ENCODE data around the gene PBX1. TPM values are rescaled to one million over a fixed set of nuclear protein-coding genes. Genes with fewer than 3 reads are reported as not detected.

PBX1 gene
- total and polyA plus RNA-seq, 2 of the 4 experiments (the other 2 are of a cell fraction) = 13.9 to 17.9 TPM

DNA sequence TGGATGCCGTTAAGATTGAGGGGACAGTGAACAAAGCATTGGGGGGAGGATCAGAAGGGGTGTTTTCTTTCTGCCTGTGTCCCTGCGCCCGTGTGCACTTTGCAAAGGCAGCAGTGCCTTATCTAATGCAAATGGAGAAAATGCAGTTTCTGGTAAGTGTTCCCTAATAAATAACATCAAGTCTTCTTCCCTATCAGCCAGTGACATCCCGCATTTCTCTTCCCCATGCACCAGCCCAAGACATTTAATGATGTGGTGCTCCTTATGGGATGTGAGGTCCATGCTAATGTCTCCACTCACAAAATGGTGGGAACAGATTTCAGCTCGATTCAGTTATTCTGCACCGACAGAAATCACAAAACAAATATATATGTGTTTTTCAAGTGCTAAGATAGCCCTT is 111.8 kb downstream of the PBX1 start:
- no TSS peak for BruUV-seq (replicated peaks)
- Histone ChIP-seq H2AK5ac (ENCODE audit: low read depth, low read length) (no peak overlapping the region), H4K8ac (ENCODE audit: low read depth in 2 of 2, low read length in 2 of 2) (no peak overlapping the region), H3K23ac (ENCODE audit: low read depth, low read length) (no peak overlapping the region), H3K14ac (replicated peaks; ENCODE audit: low read depth, low read length) (no peak overlapping the region), H2BK5ac (ENCODE audit: low read depth, low read length, poor library complexity, severe bottlenecking) (no peak overlapping the region), H3K4me3 (ENCODE audit: insufficient read depth, low read depth, low read length) (no peak overlapping the region), H2BK20ac (ENCODE audit: low read depth, low read length) (no peak overlapping the region), H4K91ac (ENCODE audit: insufficient read depth, low read depth, low read length) (no peak overlapping the region), H3K79me1 (ENCODE audit: low read depth in 1 of 2, low read length in 2 of 2) (peaks cover 5 to 8% of the 10 kb centered on the region in 2 experiments; a peak in 3 of 4 replicates), H3K9ac (ENCODE audit: low read depth, low read length) (no peak overlapping the region), H2BK15ac (ENCODE audit: low read depth, low read length) (no peak overlapping the region), H3K27me3 (ENCODE audit: control insufficient read depth, insufficient read depth, low read length) (no peaks in the 10 kb centered on the region), H3K4ac (ENCODE audit: low read depth, low read length) (no peak overlapping the region), H4K5ac (ENCODE audit: low read depth, low read length) (no peak overlapping the region), H3K9me3 (ENCODE audit: control insufficient read depth, insufficient read depth, low read length) (no peaks in the 10 kb centered on the region), H3K36me3 (ENCODE audit: control insufficient read depth, insufficient read depth, low read length) (no peaks in the 10 kb centered on the region), H3K4me1 (ENCODE audit: control insufficient read depth, insufficient read depth, low read length) (peaks cover 15% of the 10 kb centered on the region), H3K4me2 (ENCODE audit: low read depth, low read length) (no peak overlapping the region), H2AFZ (replicated peaks; ENCODE audit: low read length, poor library complexity) (no peak overlapping the region), H4K20me1 (ENCODE audit: insufficient read depth, low read length) (no peaks in the 10 kb centered on the region), H3K56ac (ENCODE audit: extremely low read depth, insufficient read depth, low read length) (no peak overlapping the region), H2BK120ac (ENCODE audit: low read depth, low read length) (no peak overlapping the region), H3K27ac (ENCODE audit: insufficient read depth, low read length) (no peak overlapping the region), H3K18ac (ENCODE audit: low read depth, low read length) (no peak overlapping the region), H2AK9ac (replicated peaks; ENCODE audit: low read depth, low read length, poor library complexity) (no peak overlapping the region), H3K9me1 (ENCODE audit: insufficient read depth, low read length) (peaks cover 3% of the 10 kb centered on the region; the same call in 1 of the 2 replicates)
- no peak for TF ChIP-seq RCOR1 (IDR thresholded peaks at IDR 0.05; ENCODE audit: insufficient replicate concordance, low read length)
- TF ChIP-seq, protein P1, sequence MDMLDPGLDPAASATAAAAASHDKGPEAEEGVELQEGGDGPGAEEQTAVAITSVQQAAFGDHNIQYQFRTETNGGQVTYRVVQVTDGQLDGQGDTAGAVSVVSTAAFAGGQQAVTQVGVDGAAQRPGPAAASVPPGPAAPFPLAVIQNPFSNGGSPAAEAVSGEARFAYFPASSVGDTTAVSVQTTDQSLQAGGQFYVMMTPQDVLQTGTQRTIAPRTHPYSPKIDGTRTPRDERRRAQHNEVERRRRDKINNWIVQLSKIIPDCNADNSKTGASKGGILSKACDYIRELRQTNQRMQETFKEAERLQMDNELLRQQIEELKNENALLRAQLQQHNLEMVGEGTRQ (IDR thresholded peaks at IDR 0.05; ENCODE audit: low read depth, low read length) = no peak
- TF ChIP-seq SMC3 (IDR thresholded peaks at IDR 0.05; ENCODE audit: low read depth, low read length) = no peak
- TF ChIP-seq MAZ (IDR thresholded peaks at IDR 0.05; ENCODE audit: borderline replicate concordance, low read depth, low read length) = no peak
- TF ChIP-seq CEBPB (IDR thresholded peaks at IDR 0.05; ENCODE audit: low read depth, low read length) = no peak
- TF ChIP-seq, protein P2, sequence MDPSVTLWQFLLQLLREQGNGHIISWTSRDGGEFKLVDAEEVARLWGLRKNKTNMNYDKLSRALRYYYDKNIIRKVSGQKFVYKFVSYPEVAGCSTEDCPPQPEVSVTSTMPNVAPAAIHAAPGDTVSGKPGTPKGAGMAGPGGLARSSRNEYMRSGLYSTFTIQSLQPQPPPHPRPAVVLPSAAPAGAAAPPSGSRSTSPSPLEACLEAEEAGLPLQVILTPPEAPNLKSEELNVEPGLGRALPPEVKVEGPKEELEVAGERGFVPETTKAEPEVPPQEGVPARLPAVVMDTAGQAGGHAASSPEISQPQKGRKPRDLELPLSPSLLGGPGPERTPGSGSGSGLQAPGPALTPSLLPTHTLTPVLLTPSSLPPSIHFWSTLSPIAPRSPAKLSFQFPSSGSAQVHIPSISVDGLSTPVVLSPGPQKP (IDR thresholded peaks at IDR 0.05; ENCODE audit: borderline replicate concordance, low read depth, low read length) = no peak
- no peak for TF ChIP-seq RAD21 (IDR thresholded peaks at IDR 0.05; ENCODE audit: low read length)
- TF ChIP-seq, protein P3, sequence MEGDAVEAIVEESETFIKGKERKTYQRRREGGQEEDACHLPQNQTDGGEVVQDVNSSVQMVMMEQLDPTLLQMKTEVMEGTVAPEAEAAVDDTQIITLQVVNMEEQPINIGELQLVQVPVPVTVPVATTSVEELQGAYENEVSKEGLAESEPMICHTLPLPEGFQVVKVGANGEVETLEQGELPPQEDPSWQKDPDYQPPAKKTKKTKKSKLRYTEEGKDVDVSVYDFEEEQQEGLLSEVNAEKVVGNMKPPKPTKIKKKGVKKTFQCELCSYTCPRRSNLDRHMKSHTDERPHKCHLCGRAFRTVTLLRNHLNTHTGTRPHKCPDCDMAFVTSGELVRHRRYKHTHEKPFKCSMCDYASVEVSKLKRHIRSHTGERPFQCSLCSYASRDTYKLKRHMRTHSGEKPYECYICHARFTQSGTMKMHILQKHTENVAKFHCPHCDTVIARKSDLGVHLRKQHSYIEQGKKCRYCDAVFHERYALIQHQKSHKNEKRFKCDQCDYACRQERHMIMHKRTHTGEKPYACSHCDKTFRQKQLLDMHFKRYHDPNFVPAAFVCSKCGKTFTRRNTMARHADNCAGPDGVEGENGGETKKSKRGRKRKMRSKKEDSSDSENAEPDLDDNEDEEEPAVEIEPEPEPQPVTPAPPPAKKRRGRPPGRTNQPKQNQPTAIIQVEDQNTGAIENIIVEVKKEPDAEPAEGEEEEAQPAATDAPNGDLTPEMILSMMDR (conservative IDR thresholded peaks at IDR 0.05; ENCODE audit: low read depth, low read length) = no peak
- TF ChIP-seq BHLHE40 (IDR thresholded peaks at IDR 0.05; ENCODE audit: low read depth, low read length) = no peak
- TF ChIP-seq FOS (IDR thresholded peaks at IDR 0.05; ENCODE audit: low read depth, low read length) = no peak
- TF ChIP-seq POLR2A (IDR thresholded peaks at IDR 0.05; ENCODE audit: low read depth, low read length) = no peak
- no peak for TF ChIP-seq NFE2L2 (IDR thresholded peaks at IDR 0.05; ENCODE audit: low read depth, low read length)
- TF ChIP-seq MXI1 (IDR thresholded peaks at IDR 0.05; ENCODE audit: borderline replicate concordance, low read depth, low read length) = no peak
- TF ChIP-seq MAFK (IDR thresholded peaks at IDR 0.05; ENCODE audit: low read depth, low read length) = no peak
- ChIA-PET CTCF (no interaction called here), POLR2A (ENCODE audit: unreplicated experiment) (interaction anchor here (0.5 kb wide), 1 partner anchor 83 kb away, joined by 3 read pairs; no protein-coding TSS in a partner anchor)
- intact Hi-C loops (cut with micrococcal nuclease) (no loop called here), in situ Hi-C loops (cut with MboI; ENCODE audit: low sequenced_read_pairs) (no loop called here), dilution Hi-C loops (cut with HindIII; ENCODE audit: low sequenced_read_pairs, unreplicated experiment) (no loop called here)
- ATAC-seq (ENCODE audit: low read depth) = no peak
- WGBS, 2 experiments (ENCODE audit: extremely low coverage in 2 of 2, insufficient read length in 1 of 2) = no CpG with 5 or more reads among the region's 6 CpGs
- DNase-seq = no peak
